ENCODE results near the gene KDM2B.
A peak's percentile ranks its signal among the peaks of the same experiment; 100 is the strongest.

Gene KDM2B

DNA sequence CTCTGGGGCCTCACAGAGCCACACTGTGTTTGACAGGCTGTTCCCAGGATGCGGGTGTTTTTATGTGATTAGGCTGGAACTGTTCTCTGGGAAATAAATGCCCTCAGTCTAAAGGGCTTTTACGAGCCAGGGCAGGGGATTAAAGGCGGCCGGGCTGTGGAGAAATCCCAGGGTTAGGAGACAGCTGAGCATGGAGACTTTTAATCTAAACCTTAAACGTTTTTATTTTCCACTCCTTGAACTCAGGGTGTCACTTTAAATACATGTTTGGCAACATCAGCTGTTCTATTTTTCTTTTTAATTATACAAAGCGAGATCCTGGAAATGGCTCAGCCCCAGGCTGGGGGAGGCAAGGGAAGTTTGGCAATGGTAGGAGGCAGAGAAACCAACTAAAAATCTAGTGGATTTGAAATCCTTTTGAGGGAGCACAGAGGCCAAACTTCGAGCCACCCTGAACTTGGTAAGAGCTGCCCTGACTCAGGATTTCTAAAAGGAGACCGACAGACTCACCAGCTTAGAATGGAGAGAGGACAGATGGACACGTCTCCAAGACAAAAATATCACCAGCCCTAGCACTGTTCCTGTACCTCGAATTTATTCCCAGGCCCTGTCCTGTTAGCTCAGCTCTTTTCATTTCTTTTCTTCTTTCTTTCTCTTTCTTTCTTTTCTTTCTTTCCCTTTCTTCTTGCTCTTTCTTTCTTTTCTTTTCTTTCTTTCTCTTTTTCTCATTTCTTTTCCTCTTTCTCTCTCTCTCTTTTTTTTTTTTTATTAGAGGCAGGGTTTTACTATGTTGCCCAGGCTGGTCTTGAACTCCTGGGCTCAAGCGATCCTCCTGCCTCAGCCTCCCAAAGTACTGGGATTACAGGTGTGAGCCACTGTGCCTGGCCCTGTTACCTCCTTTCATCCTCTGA lies 29.7 kb upstream of the KDM2B start:
- no peak overlapping the region for H2BK5ac ChIP-seq (ENCODE audit: low read depth, low read length, poor library complexity, severe bottlenecking)
- H2BK15ac ChIP-seq (ENCODE audit: low read depth, poor library complexity, severe bottlenecking): no peak overlapping the region
- no peak overlapping the region for H3K18ac ChIP-seq (ENCODE audit: low read depth in 1 of 2, low read length in 2 of 2)
- 55% methylated on average over 9 of the region's 11 CpGs for WGBS
- peak; percentile 33 for DNase-seq
- no peak overlapping the region for H3K27ac ChIP-seq (ENCODE audit: low read length, poor library complexity, severe bottlenecking)
- H3K36me3 ChIP-seq (ENCODE audit: control insufficient read depth in 1 of 2, insufficient read depth in 2 of 2, low read depth in 1 of 2, low read length in 2 of 2): no peaks in the 10 kb centered on the region
- H2BK120ac ChIP-seq (ENCODE audit: low read depth, low read length): no peak overlapping the region
- no peak overlapping the region for H3K23ac ChIP-seq (ENCODE audit: low read length in 2 of 2)
- H3K79me1 ChIP-seq (replicated peaks; ENCODE audit: low read length, poor library complexity, severe bottlenecking): no peaks in the 10 kb centered on the region
- no peak overlapping the region for H3K4ac ChIP-seq (ENCODE audit: low read depth in 1 of 2, low read length in 2 of 2)
- no peaks in the 10 kb centered on the region for H3K4me1 ChIP-seq (ENCODE audit: control insufficient read depth, insufficient read depth, low read depth, low read length)
- H4K8ac ChIP-seq (ENCODE audit: low read length): no peak overlapping the region
- peak overlapping the region; percentile 85 for H3K9ac ChIP-seq (ENCODE audit: low read length)
- H4K91ac ChIP-seq (ENCODE audit: low read length): no peak overlapping the region
- H3K14ac ChIP-seq (ENCODE audit: low read length in 2 of 2): no peak overlapping the region
- H3K9me3 ChIP-seq (ENCODE audit: control insufficient read depth, low read length): no peaks in the 10 kb centered on the region
- no peak overlapping the region for H3K4me2 ChIP-seq (ENCODE audit: low read length, poor library complexity, severe bottlenecking)
- no peak overlapping the region for H2BK12ac ChIP-seq (ENCODE audit: low read length in 2 of 2)
- no peak overlapping the region for H2AFZ ChIP-seq (ENCODE audit: low read depth, low read length)
- no peak overlapping the region for H2AK5ac ChIP-seq (ENCODE audit: low read length, severe bottlenecking)
- no peak overlapping the region for H3K4me3 ChIP-seq (ENCODE audit: insufficient read depth in 1 of 2, low read depth in 1 of 2, low read length in 2 of 2)
- H3K27me3 ChIP-seq (ENCODE audit: control insufficient read depth in 1 of 2, insufficient read depth in 1 of 2, low read length in 2 of 2): no peaks in the 10 kb centered on the region

DNA sequence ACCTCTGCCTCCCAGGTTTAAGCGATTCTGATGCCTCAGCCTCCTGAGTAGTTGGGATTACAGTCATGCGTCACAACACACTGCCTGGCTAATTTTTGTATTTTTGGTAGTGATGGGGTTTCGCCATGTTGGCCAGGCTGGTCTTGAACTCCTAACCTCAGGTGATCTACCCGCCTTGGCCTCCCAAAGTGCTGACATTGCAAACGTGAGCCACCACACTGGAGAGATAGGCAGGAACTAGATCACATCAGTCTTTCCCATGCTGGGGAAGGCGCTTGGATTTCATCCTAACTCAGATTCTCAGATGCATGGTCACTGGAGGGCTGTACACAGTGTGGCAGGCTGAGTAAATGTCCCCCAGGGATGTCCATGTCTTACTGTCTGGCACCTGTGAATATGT lies 27.5 kb upstream of the KDM2B start:
- Histone ChIP-seq H2BK120ac (ENCODE audit: low read depth, low read length) (no peak overlapping the region), H2BK15ac (ENCODE audit: low read depth, poor library complexity, severe bottlenecking) (no peak overlapping the region), H4K8ac (ENCODE audit: low read length) (no peak overlapping the region), H3K9ac (ENCODE audit: low read length) (no peak overlapping the region), H3K14ac (ENCODE audit: low read length in 2 of 2) (no peak overlapping the region), H3K27ac (ENCODE audit: low read length, poor library complexity, severe bottlenecking) (no peak overlapping the region), H2BK5ac (ENCODE audit: low read depth, low read length, poor library complexity, severe bottlenecking) (no peak overlapping the region), H2AFZ (ENCODE audit: low read depth, low read length) (no peak overlapping the region), H3K4me3 (ENCODE audit: insufficient read depth in 1 of 2, low read depth in 1 of 2, low read length in 2 of 2) (no peak overlapping the region), H2AK5ac (ENCODE audit: low read length, severe bottlenecking) (no peak overlapping the region), H2BK12ac (ENCODE audit: low read length in 2 of 2) (no peak overlapping the region), H3K4ac (ENCODE audit: low read depth in 1 of 2, low read length in 2 of 2) (no peak overlapping the region), H3K79me1 (replicated peaks; ENCODE audit: low read length, poor library complexity, severe bottlenecking) (no peaks in the 10 kb centered on the region), H3K4me1 (ENCODE audit: control insufficient read depth, insufficient read depth, low read depth, low read length) (no peaks in the 10 kb centered on the region), H3K9me3 (ENCODE audit: control insufficient read depth, low read length) (no peaks in the 10 kb centered on the region), H3K36me3 (ENCODE audit: control insufficient read depth in 1 of 2, insufficient read depth in 2 of 2, low read depth in 1 of 2, low read length in 2 of 2) (no peaks in the 10 kb centered on the region), H3K27me3 (ENCODE audit: control insufficient read depth in 1 of 2, insufficient read depth in 1 of 2, low read length in 2 of 2) (no peaks in the 10 kb centered on the region), H4K91ac (ENCODE audit: low read length) (no peak overlapping the region), H3K18ac (ENCODE audit: low read depth in 1 of 2, low read length in 2 of 2) (no peak overlapping the region), H3K23ac (ENCODE audit: low read length in 2 of 2) (no peak overlapping the region), H3K4me2 (ENCODE audit: low read length, poor library complexity, severe bottlenecking) (no peak overlapping the region)
- DNase-seq: no peak
- 87% methylated on average over 6 of the region's 6 CpGs for WGBS

- Histone ChIP-seq H3K27me3 (ENCODE audit: control insufficient read depth in 1 of 2, insufficient read depth in 1 of 2, low read length in 2 of 2) (no peaks in the 10 kb centered on the region), H3K18ac (ENCODE audit: low read depth in 1 of 2, low read length in 2 of 2) (no peak overlapping the region), H3K36me3 (ENCODE audit: control insufficient read depth in 1 of 2, insufficient read depth in 2 of 2, low read depth in 1 of 2, low read length in 2 of 2) (no peaks in the 10 kb centered on the region), H3K4ac (ENCODE audit: low read depth in 1 of 2, low read length in 2 of 2) (no peak overlapping the region), H3K14ac (ENCODE audit: low read length in 2 of 2) (no peak overlapping the region), H2BK5ac (ENCODE audit: low read depth, low read length, poor library complexity, severe bottlenecking) (no peak overlapping the region), H3K4me2 (ENCODE audit: low read length, poor library complexity, severe bottlenecking) (no peak overlapping the region), H3K9me3 (ENCODE audit: control insufficient read depth, low read length) (no peaks in the 10 kb centered on the region), H3K23ac (ENCODE audit: low read length in 2 of 2) (no peak overlapping the region), H2BK120ac (ENCODE audit: low read depth, low read length) (no peak overlapping the region), H3K4me3 (ENCODE audit: insufficient read depth in 1 of 2, low read depth in 1 of 2, low read length in 2 of 2) (no peak overlapping the region), H3K4me1 (ENCODE audit: control insufficient read depth, insufficient read depth, low read depth, low read length) (peaks cover 3% of the 10 kb centered on the region), H3K27ac (ENCODE audit: low read length, poor library complexity, severe bottlenecking) (no peak overlapping the region), H2AFZ (ENCODE audit: low read depth, low read length) (no peak overlapping the region), H2BK12ac (ENCODE audit: low read length in 2 of 2) (no peak overlapping the region), H3K9ac (ENCODE audit: low read length) (no peak overlapping the region), H2AK5ac (ENCODE audit: low read length, severe bottlenecking) (no peak overlapping the region), H4K8ac (ENCODE audit: low read length) (no peak overlapping the region), H4K91ac (ENCODE audit: low read length) (no peak overlapping the region), H3K79me1 (replicated peaks; ENCODE audit: low read length, poor library complexity, severe bottlenecking) (no peaks in the 10 kb centered on the region), H2BK15ac (ENCODE audit: low read depth, poor library complexity, severe bottlenecking) (no peak overlapping the region)
- WGBS: 95% methylated on average over 6 of the region's 6 CpGs
- DNase-seq: no peak
These were observed 22.8 kb upstream of the KDM2B start for GRCh38 chr12:121603581-121603980.

DNA sequence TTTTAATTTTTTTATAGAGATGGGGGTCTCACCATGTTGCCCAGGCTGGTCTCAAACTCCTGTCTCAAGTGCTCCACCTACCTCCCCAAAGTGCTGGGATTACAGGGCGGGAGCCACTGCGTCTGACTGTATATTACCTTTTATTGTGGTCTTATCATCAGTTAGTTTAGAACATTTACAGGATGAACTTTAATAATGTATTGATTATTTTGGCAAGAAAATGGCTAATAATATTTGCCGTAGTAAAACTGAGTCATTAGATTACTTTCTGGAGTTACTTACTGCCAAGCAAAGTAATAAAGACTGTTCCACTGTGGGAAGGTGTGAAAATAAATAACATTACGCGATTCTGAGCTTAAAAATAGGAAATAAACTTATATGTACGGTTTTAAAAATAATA lies 21.9 kb upstream of the KDM2B start:
- no peak for DNase-seq
- H3K27ac ChIP-seq (ENCODE audit: low read length, poor library complexity, severe bottlenecking): no peak overlapping the region
- H2BK120ac ChIP-seq (ENCODE audit: low read depth, low read length): no peak overlapping the region
- no peak overlapping the region for H2BK5ac ChIP-seq (ENCODE audit: low read depth, low read length, poor library complexity, severe bottlenecking)
- H3K4me1 ChIP-seq (ENCODE audit: control insufficient read depth, insufficient read depth, low read depth, low read length): peaks cover 3% of the 10 kb centered on the region
- WGBS: 100% methylated on average over 4 of the region's 6 CpGs
- no peak overlapping the region for H3K18ac ChIP-seq (ENCODE audit: low read depth in 1 of 2, low read length in 2 of 2)
- no peak overlapping the region for H3K4me2 ChIP-seq (ENCODE audit: low read length, poor library complexity, severe bottlenecking)
- no peak overlapping the region for H4K91ac ChIP-seq (ENCODE audit: low read length)
- no peak overlapping the region for H2AFZ ChIP-seq (ENCODE audit: low read depth, low read length)
- H3K4me3 ChIP-seq (ENCODE audit: insufficient read depth in 1 of 2, low read depth in 1 of 2, low read length in 2 of 2): no peak overlapping the region
- H3K9me3 ChIP-seq (ENCODE audit: control insufficient read depth, low read length): no peaks in the 10 kb centered on the region
- H3K9ac ChIP-seq (ENCODE audit: low read length): no peak overlapping the region
- H3K27me3 ChIP-seq (ENCODE audit: control insufficient read depth in 1 of 2, insufficient read depth in 1 of 2, low read length in 2 of 2): no peaks in the 10 kb centered on the region
- H3K14ac ChIP-seq (ENCODE audit: low read length in 2 of 2): no peak overlapping the region
- no peak overlapping the region for H2BK15ac ChIP-seq (ENCODE audit: low read depth, poor library complexity, severe bottlenecking)
- no peaks in the 10 kb centered on the region for H3K36me3 ChIP-seq (ENCODE audit: control insufficient read depth in 1 of 2, insufficient read depth in 2 of 2, low read depth in 1 of 2, low read length in 2 of 2)
- no peak overlapping the region for H3K4ac ChIP-seq (ENCODE audit: low read depth in 1 of 2, low read length in 2 of 2)
- no peak overlapping the region for H3K23ac ChIP-seq (ENCODE audit: low read length in 2 of 2)
- no peaks in the 10 kb centered on the region for H3K79me1 ChIP-seq (replicated peaks; ENCODE audit: low read length, poor library complexity, severe bottlenecking)
- no peak overlapping the region for H2AK5ac ChIP-seq (ENCODE audit: low read length, severe bottlenecking)
- H2BK12ac ChIP-seq (ENCODE audit: low read length in 2 of 2): no peak overlapping the region
- H4K8ac ChIP-seq (ENCODE audit: low read length): no peak overlapping the region
